H54 (cell line): ENCODE measurements around the gene SSB.
"Not testable (repeated sequence)": the region's sequence is repeated elsewhere in the genome, so short reads cannot be mapped to it uniquely, and the experiment has no call there.

Experiments used
- DNase-seq: peaks from one replicate; pipeline ENCODE4 v3.0.0; 2011; ENCODE audit warnings: low spot score, mixed read lengths; ENCODE audit not compliant: insufficient read length
- FAIRE-seq: peaks from 3 replicates; lab custom pipeline; 2011; peaks lifted over from hg19 to GRCh38; lab: Jason Lieb, UNC
- POLR2A ChIP-seq: IDR thresholded peaks from 2 replicates; pipeline ENCODE4 v1.6.1; 2011; ENCODE audit warnings: low read depth, mild to moderate bottlenecking, low read length

Gene SSB

DNA sequence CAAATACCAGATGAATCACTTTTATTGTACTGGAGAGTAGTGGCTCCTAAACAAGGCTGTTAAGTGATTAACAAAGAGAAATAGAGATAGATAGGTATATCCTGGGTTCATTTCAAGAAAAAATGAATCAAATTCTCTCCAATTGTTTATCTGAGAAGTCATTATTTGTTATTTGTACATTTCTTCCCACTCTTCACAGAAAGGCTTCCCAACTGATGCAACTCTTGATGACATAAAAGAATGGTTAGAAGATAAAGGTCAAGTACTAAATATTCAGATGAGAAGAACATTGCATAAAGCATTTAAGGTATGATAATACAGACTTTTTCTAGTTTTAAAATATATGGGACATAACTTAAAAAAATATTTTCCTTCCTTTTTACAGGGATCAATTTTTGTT, 7.9 kb downstream of the SSB start:
- FAIRE-seq (no peak), DNase-seq (no peak)
- TF ChIP-seq POLR2A, result no peak

GRCh38 chr2:169808221-169808620, 9.6 kb downstream of the SSB start:
- DNase-seq, result no peak
- FAIRE-seq, result no peak
- no peak for TF ChIP-seq POLR2A

DNA sequence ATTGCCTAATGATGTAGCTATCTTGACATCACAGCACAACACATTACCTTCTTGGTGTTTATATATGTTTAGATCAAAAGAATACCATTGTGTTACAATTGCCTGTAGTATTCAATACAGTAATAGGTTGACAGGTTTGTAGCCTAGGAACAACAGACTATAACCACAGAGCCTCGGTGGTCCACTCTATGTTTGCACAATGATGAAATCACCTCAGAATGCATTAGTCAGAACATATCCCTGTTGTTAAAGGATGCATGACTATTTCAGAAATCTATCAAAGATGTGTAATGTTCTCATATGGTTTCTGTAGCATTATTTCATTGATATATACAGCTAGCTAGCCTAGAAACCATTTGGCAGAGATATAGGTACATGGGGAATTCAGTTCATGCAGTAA, 17.2 kb downstream of the SSB start:
- TF ChIP-seq POLR2A, result no peak
- peak; percentile 29 for DNase-seq
- FAIRE-seq, result peak; percentile 98

- not testable (repeated sequence) for FAIRE-seq, DNase-seq
These were observed 18.3 kb downstream of the SSB start for GRCh38 chr2:169816961-169817360.

GRCh38 chr2:169817369-169817768, 18.7 kb downstream of the SSB start:
- FAIRE-seq, DNase-seq: not testable (repeated sequence)

DNA sequence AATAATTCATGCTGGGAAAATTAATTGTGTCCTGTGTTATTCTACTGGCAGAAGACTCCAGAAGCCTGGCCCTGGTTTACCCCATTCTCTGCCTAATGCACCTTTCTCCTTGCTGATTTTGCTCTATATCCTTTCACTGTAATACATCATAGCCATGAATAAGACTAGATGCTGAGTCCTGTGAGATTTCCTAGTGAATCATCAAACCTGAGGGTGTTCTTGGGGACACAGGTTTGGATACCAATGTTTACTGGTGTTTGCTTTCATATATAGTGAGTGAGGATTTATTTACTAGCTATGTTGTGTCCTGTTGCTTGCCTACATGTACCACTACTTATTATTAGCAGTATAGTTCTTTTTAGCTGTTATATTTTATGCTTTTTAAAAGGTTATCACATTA, 19.6 kb downstream of the SSB start:
- TF ChIP-seq POLR2A, result no peak
- no peak for DNase-seq
- FAIRE-seq, result peak; percentile 84

GRCh38 chr2:169819106-169819505, 20.4 kb downstream of the SSB start:
- DNase-seq (no peak), FAIRE-seq (peak; percentile 78)
- TF ChIP-seq POLR2A, result no peak

GRCh38 chr2:169820101-169820500, 21.4 kb downstream of the SSB start:
- DNase-seq (peak; percentile 35), FAIRE-seq (peak; percentile 78)

DNA sequence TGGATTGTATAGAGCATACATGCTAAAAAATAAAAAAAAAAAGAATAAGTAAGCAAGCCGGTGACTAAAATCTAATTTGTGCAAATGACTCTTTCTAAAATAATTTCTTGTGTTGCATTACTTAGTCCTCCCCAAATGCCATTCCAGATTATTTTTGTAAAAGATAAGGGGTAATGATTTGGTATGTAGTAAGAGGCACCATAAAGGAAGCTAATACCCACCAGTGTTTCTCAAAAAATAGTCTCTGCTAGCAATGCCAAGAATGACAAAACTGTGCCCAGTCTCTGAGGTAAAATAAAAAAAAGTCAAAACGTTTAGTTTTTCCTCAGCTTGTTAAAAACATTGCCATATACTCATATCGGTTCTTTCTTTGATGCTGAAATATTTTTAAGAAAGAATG, 23.4 kb downstream of the SSB start:
- DNase-seq (no peak), FAIRE-seq (no peak)
- no peak for TF ChIP-seq POLR2A

- DNase-seq, result no peak
- TF ChIP-seq POLR2A, result no peak
- no peak for FAIRE-seq
These were observed 24.2 kb downstream of the SSB start for GRCh38 chr2:169822785-169823392.

GRCh38 chr2:169823996-169824372, 25.3 kb downstream of the SSB start:
- DNase-seq (no peak), FAIRE-seq (no peak)
- no peak for TF ChIP-seq POLR2A

DNA sequence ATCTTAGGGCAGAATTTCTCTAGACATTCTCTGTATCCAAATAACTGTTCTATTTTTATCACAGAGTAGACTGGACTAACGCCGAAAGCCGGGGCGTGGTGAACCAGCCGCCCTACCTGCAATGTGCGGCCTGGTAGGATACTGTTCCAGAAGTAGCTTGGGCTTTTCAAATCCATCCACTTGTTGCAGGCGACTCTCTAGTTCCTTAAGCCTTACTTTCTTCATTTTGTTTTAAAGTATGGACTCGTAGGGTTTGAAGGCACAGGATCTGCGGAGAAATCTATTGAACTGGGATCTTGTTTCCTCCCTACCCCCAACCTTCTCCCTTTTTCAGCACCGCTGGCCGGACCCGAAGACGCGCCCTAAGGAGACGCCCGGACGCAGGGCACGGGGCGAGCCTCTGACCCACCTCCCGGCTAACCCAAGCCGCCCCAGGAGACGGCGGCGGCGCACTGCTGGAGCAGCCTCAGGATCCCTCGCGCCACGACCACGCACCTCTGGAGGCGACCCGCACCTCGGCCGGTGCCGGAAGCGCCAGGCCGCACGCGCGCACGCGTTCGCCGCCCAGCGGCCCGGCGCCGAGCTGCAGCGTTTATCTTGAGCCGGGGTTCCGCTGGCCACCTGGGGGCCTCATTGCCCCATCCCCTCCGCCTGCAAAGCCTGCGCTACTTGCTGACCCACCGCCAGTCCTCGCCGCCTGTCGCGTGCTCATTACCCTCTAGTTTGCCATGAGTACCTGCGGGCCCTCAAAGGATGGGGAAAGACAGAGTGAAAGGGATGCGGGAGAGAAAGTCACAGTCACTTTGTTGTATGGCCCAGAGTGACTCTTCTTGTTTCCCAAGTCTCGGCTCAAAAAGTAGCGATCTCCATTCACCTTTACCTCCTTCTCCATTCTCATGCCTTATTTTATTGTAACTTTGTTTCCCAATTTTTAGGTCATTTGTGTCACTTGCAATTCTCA, 26.0 kb downstream of the SSB start, which contains the start of gene METTL5:
METTL5 (minus strand) TSS at position 533 of the 961 bp plus-strand sequence; CDS start at position 225, 308 bp downstream.
- TF ChIP-seq POLR2A, result peak; percentile 83
- DNase-seq (peak; percentile 78), FAIRE-seq (no peak)

GRCh38 chr2:169827272-169828140, 28.8 kb downstream of the SSB start, which contains the start of gene UBR3:
UBR3 (plus strand) TSS chr2:169827454; CDS start chr2:169827508, 54 bp downstream.
- DNase-seq, result peak; percentile 97
- TF ChIP-seq POLR2A, result peak; percentile 89
- FAIRE-seq, result peak; percentile 57
